ENCODE data around the gene STATH.

DNA sequence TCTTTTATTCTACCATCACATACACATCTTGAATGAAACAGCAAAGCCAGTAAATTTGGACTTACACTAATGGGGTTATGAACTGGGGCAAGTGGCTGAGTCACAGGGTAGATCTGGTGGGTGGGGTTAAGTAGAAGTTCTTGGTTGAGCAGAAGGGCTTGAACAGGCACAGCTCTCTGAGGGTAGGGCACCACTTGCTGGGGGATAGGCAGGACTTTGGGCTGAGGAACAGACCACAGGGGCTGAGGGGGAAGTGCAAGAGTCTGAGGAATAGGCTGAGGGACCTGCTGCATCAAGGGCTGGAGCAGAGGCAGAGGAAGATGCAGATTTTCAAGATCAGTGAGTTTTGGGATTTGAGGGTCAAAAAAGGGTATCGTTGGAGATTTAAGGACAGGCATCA, 38.6 kb upstream of the STATH start:
- TF ChIP-seq POLR2A (IDR thresholded peaks at IDR 0.05; ENCODE audit: low read depth, low read length) (no peak), POLR2AphosphoS5 (IDR thresholded peaks at IDR 0.05; ENCODE audit: low read depth, low read length) (no peak)
